Panc1 (cell line): ENCODE results near the gene FARP1. TPM values are rescaled to one million over a fixed set of nuclear protein-coding genes. Genes with fewer than 3 reads are reported as not detected.

ENCODE experiments used
- ATAC-seq: fragments of 200-7000 bp; cut with Tn5 transposase; 2 replicates; pipeline ENCODE4 v1.9.1; 2020; ENCODE audit warnings: mild to moderate bottlenecking, moderate library complexity
- BruUV-seq: library from RNA; stranded (reverse); fragments of 400-500 nt; replicated peaks from 2 replicates; lab custom pipeline; 2021; lab: Mats Ljungman, UMichigan
- CTCF ChIA-PET: fragments of 300-600 bp; sonication (Branson Sonifier 250); formaldehyde crosslinking; loops from one replicate; lab custom pipeline; 2022; ENCODE audit warnings: antibody characterized with exemption; lab: Charles Lee
- POLR2A ChIA-PET: fragments of 300-600 bp; sonication (Branson Sonifier 250); formaldehyde crosslinking; loops from one replicate; lab custom pipeline; 2022; ENCODE audit warnings: antibody characterized with exemption; lab: Charles Lee
- DNase-seq: peaks from one replicate; pipeline ENCODE4 v3.0.0-alpha.2; 2010; ENCODE audit warnings: low read depth, low spot score
- H3K27ac ChIP-seq: 2 replicates; pipeline ENCODE4 v1.5.1; 2011; ENCODE audit warnings: mild to moderate bottlenecking, low read length, inconsistent platforms
- H3K27me3 ChIP-seq: fragments of 200-500 bp; sonication (Bioruptor generic); 2 replicates; pipeline ENCODE4 v1.6.0; 2014; ENCODE audit warnings: low read length, inconsistent platforms; ENCODE audit not compliant: control insufficient read depth, insufficient read depth
- H3K36me3 ChIP-seq: fragments of 200-500 bp; sonication (Bioruptor generic); 2 replicates; pipeline ENCODE4 v1.5.1; 2014; ENCODE audit warnings: inconsistent platforms, mild to moderate bottlenecking, low read length, moderate library complexity; ENCODE audit not compliant: control insufficient read depth, insufficient read depth
- H3K4me1 ChIP-seq: 2 replicates; pipeline ENCODE4 v1.5.1; 2011; ENCODE audit warnings: inconsistent platforms, mild to moderate bottlenecking, low read length, moderate library complexity; ENCODE audit not compliant: control insufficient read depth, insufficient read depth
- H3K4me3 ChIP-seq, 2 experiments: 2 replicates each; pipeline ENCODE4 v1.5.1; 2011 to 2012; ENCODE audit warnings: low read depth in 2 of 2, low read length in 2 of 2, mild to moderate bottlenecking in 2 of 2, inconsistent platforms in 1 of 2, moderate library complexity in 1 of 2
- H3K9me3 ChIP-seq: fragments of 200-500 bp; sonication (Bioruptor generic); 2 replicates; pipeline ENCODE4 v1.5.1; 2014; ENCODE audit warnings: low read depth, mild to moderate bottlenecking, inconsistent platforms, low read length, moderate library complexity; ENCODE audit not compliant: control insufficient read depth, insufficient read depth
- CTCF ChIP-seq: fragments of 450-650 bp; IDR thresholded peaks from 2 replicates; pipeline ENCODE4 v1.5.1; 2017; ENCODE audit warnings: mild to moderate bottlenecking
- POLR2AphosphoS5 ChIP-seq: IDR thresholded peaks from 2 replicates; pipeline ENCODE4 v1.6.1; 2012; ENCODE audit warnings: mild to moderate bottlenecking, low read depth, low read length, moderate library complexity
- REST ChIP-seq, 2 experiments: IDR thresholded peaks; 2 replicates each; pipeline ENCODE4 v1.6.1; 2011 to 2012; ENCODE audit warnings: low read depth in 2 of 2, control low read depth in 1 of 2, low read length in 1 of 2, mild to moderate bottlenecking in 1 of 2, moderate library complexity in 1 of 2; ENCODE audit not compliant: insufficient read depth in 1 of 2
- SIN3A ChIP-seq: IDR thresholded peaks from 2 replicates; pipeline ENCODE4 v1.6.1; 2012; ENCODE audit warnings: low read depth, mild to moderate bottlenecking, low read length, moderate library complexity, borderline replicate concordance; ENCODE audit not compliant: insufficient read depth
- TCF7L2 ChIP-seq: IDR thresholded peaks from 2 replicates; pipeline ENCODE4 v1.6.1; 2011; ENCODE audit warnings: mild to moderate bottlenecking, low read depth, low read length, inconsistent platforms
- in situ Hi-C: cut with HindIII; loops from 2 replicates; pipeline ENCODE4 v1.10.0; 2016; ENCODE audit warnings: low sequenced_read_pairs, low pct_unique_long_range_greater_than_20kb
- intact Hi-C: fragments of 100-400 bp; cut with micrococcal nuclease; formaldehyde crosslinking; loops from one replicate; pipeline ENCODE4 v1.10.0; 2022; ENCODE audit not compliant: unreplicated experiment
- total RNA-seq: library from RNA; stranded (reverse); gene quantifications from one replicate; pipeline ENCODE4 v1.2.1, GENCODE V29; 2021; ENCODE audit not compliant: unreplicated experiment

The FARP1 gene
- total RNA-seq, 1 experiment from 2014 or later: 61.9 TPM

GRCh38 chr13:98206946-98207345, 64.1 kb downstream of the FARP1 start:
- H3K36me3 ChIP-seq: no peaks in the 10 kb centered on the region
- no peak overlapping the region for H3K4me3 ChIP-seq
- no TSS peak for BruUV-seq
- intact Hi-C loops: no loop called here
- no peaks in the 10 kb centered on the region; the same call in 1 of the 2 replicates for H3K4me1 ChIP-seq
- TF ChIP-seq SIN3A (no peak), POLR2AphosphoS5 (no peak), CTCF (no peak), TCF7L2 (no peak), REST (IDR thresholded peaks at IDR 0.05; ENCODE audit: insufficient read depth in 1 of 2, low read depth in 2 of 2, low read length in 1 of 2) (no peak)
- H3K9me3 ChIP-seq: no peaks in the 10 kb centered on the region
- POLR2A ChIA-PET: no interaction called here
- no peak for ATAC-seq
- H3K27ac ChIP-seq: no peak overlapping the region
- DNase-seq: no peak
- CTCF ChIA-PET: no interaction called here
- in situ Hi-C loops: no loop called here
- H3K27me3 ChIP-seq: no peaks in the 10 kb centered on the region

- H3K4me1 ChIP-seq: no peaks in the 10 kb centered on the region; the same call in 1 of the 2 replicates
- no peaks in the 10 kb centered on the region for H3K36me3 ChIP-seq
- H3K9me3 ChIP-seq: no peaks in the 10 kb centered on the region
- no peak for ATAC-seq
- BruUV-seq: no TSS peak
- no peak overlapping the region for H3K27ac ChIP-seq
- H3K4me3 ChIP-seq: no peak overlapping the region
- TF ChIP-seq POLR2AphosphoS5: no peak
- no peak for TF ChIP-seq REST (IDR thresholded peaks at IDR 0.05; ENCODE audit: insufficient read depth in 1 of 2, low read depth in 2 of 2, low read length in 1 of 2)
- no peak for TF ChIP-seq TCF7L2
- TF ChIP-seq CTCF: no peak
- TF ChIP-seq SIN3A: no peak
- no peaks in the 10 kb centered on the region for H3K27me3 ChIP-seq
- ChIA-PET POLR2A (no interaction called here), CTCF (no interaction called here)
- intact Hi-C loops (no loop called here), in situ Hi-C loops (no loop called here)
- no peak for DNase-seq
These were observed 64.5 kb downstream of the FARP1 start for GRCh38 chr13:98207416-98207815.
